Activated T-helper 1 cell treated with anti-CD3 and anti-CD28 coated beads, Interleukin-2, amount 50 U/mL, for 16 hours (primary cell): Measurements from ENCODE around the gene ZNF451.
"Not testable (repeated sequence)": the region's sequence is repeated elsewhere in the genome, so short reads cannot be mapped to it uniquely, and the experiment has no call there.

ENCODE experiments used
- DNase-seq, 2 donors: peaks; one replicate each; pipeline ENCODE4 v3.0.0-alpha.2; 2020; ENCODE audit warnings: low read depth in 1 of 2, low spot score in 1 of 2

Gene ZNF451

GRCh38 chr6:57091375-57091774, 1.4 kb downstream of the ZNF451 start:
- not testable (repeated sequence) for DNase-seq

- DNase-seq = no peak
These were observed 4.7 kb downstream of the ZNF451 start for GRCh38 chr6:57094689-57095088.

DNA sequence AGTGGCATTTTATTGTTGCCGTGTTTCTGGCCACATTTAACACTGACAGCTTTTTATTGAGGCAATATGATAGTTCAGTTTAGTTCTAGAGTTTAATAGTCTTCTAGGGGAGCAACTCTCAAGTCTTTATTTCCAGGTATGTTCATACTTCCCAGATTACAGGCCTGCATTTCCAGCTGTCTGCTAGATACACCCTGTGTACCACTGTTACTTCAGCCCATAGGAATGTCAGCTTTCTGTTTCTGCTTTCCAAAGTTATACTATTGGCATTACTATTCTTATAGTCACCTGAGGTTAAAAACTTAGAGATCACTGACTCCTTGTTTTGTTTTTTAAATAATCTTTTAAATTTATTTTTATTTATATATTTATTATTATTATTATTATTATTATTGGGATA, 7.6 kb downstream of the ZNF451 start:
- DNase-seq = no peak

- DNase-seq = no peak
These were observed 13.0 kb downstream of the ZNF451 start for GRCh38 chr6:57102976-57103375.

- DNase-seq = no peak
These were observed 14.3 kb downstream of the ZNF451 start for GRCh38 chr6:57104336-57104735.

DNA sequence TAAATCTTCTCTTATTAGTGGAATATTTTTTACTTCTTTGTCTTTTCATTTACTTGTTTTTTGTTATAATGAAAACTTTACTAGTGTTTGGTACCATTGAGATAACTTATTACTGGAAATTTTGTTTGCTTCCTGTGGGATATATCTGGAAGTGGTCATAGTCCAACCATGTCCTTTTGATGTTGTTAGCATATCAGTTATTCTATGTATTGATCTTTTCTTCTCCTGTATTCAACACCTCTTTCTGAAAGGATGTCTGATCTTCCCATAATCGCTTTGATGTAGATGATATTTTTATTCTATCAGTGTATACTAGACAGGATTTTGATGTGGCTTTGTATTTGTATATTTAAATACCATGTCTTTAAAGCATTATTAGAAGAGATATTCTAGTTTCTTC, 17.0 kb downstream of the ZNF451 start:
- no peak for DNase-seq

DNA sequence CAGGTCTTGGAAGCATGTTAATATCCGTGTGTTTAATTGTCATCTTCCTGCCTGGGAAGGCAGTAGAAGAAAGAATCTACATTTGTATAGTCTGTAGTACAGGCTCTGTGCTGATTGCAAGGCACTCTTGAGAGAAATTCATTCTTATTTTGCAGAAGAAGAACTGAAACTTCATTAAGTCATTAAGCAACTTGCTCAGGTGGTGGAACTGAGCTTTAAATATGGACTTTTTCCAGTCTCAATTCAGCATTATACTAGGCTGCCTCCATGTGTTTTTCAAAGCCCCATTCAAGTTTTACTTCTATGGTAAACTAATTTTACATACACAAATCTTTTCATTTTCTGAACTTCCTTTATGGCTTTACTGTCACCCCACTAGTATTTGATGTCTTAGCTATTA, 18.7 kb downstream of the ZNF451 start:
- DNase-seq = no peak

GRCh38 chr6:57109880-57110279, 19.9 kb downstream of the ZNF451 start:
- DNase-seq = no peak

DNA sequence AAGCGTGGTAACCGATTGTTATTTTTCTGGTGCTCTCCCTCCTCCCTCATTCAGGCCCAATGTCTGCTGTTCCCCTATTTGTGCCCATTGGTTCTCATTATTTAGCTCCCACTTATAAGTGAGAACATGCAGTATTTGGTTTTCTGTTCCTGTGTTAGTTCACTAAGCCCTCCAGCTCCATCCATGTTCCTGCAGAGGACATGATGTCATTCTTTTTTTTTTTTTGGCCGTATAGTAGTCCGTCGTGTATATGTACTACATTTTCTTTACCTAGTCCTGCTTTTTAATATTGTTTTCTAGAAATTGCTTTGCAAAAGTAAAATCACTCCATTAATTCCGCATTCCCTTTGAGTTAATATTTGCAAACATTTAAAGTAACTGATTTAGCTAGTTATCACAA, 23.1 kb downstream of the ZNF451 start:
- DNase-seq = no peak

GRCh38 chr6:57116776-57117175, 26.8 kb downstream of the ZNF451 start:
- DNase-seq = no peak

DNA sequence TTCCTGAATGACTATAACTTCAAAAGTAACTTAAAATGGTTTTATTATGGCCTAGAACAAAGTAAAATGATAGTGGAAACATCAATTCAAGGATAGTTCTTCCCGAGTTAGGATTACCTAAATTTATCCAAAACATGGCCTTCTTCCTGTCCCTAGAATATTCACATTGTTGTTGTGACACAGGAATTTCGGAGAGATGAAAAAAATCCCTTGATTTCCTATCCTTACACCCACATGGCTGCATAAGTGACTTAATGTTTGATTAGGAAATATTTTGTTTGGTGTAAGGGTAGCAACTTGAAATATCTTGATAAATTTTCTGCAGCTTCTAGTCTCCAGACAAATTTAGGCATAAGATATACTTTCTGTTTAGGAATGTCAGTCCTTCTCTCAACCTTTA, 27.8 kb downstream of the ZNF451 start:
- DNase-seq = no peak

- no peak for DNase-seq
These were observed 33.1 kb downstream of the ZNF451 start for GRCh38 chr6:57123111-57123510.

DNA sequence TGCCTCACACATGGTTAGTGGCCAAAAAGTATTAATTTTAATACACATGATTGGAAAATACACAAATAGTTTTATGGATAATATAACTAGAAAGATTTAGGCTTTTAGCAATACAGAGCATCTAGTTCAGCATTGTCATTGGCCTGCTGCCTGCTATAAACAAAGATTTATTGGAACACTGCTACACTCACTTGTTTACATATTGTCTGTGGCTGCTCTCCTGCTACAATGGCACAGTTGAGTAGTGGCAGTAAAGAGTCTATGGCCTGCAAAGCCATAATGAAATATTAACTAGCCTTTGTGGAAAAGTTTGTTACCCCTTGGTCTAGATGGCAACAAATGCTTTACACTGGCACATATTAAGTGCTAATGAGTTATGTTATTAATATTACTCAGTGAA, 37.8 kb downstream of the ZNF451 start:
- DNase-seq = no peak

- DNase-seq = no peak
These were observed 40.7 kb downstream of the ZNF451 start for GRCh38 chr6:57130661-57131177.

DNA sequence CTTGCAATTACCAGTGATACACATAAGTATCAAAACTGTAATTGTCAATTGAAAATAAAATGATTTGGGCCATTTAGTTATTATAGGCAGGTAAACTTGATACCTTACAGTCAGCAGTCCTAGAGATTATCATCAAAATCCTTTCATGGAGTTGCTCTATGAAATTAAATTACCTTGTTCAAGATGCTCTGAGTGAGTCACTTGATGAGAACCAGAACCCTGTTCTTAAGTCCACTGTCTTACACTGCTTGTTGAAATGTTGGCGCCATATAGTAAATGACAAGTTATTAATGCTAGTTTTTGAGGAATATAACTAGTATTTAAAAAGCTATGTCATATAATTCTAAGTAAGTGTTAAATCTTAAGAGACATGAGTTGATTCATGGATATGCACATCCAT, 45.0 kb downstream of the ZNF451 start:
- no peak for DNase-seq

DNA sequence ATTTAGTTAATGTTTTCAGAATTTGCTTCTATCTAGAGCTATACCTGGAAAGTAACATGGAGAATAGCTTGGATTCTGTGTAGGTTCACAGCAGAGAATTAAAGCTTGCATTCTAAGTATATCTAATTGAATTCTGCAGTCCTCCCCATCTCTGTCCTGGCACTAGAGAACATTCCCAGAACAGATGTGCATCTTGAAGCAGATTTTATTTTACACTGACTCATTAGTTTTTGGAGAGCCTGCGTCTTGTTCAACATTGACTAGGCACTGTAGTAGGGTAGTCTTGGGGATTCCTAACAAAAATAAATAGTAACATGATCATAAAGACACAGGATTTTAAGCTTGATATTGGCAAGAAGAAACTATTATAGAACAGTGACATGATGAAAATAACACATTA, 45.9 kb downstream of the ZNF451 start:
- DNase-seq = no peak

- no peak for DNase-seq
These were observed 47.4 kb downstream of the ZNF451 start for GRCh38 chr6:57137350-57137749.

- DNase-seq = no peak
These were observed 48.0 kb downstream of the ZNF451 start for GRCh38 chr6:57138026-57138425.

GRCh38 chr6:57141451-57142177, 51.6 kb downstream of the ZNF451 start:
- DNase-seq = no peak

GRCh38 chr6:57142178-57142525, 52.2 kb downstream of the ZNF451 start:
- DNase-seq = no peak

DNA sequence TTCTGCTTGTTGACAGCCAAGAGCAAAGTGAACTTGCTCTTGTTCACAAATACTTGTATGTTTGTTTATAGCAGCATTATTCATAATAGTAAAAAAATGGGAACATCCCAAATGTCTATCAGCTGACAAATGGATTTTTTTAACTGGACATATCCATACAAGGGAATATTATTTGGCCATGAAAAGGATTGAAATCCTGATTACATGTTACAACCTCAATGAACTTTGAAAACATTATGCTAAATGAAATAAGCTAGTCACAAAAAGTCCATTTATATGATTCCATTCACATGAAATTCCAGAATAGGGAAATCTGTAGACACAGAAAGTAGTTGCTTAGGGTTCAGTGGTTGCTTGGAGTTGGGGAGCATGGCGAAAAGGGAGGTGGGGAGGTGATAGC, 53.7 kb downstream of the ZNF451 start:
- no peak for DNase-seq

- no peak for DNase-seq
These were observed 57.4 kb downstream of the ZNF451 start for GRCh38 chr6:57147401-57147800.
